K562 (cell line): ENCODE results near the gene PLCD1. TPM values are rescaled to one million over a fixed set of nuclear protein-coding genes. Genes with fewer than 3 reads are reported as not detected.

Source experiments
- ATAC-seq: fragments of 200-7000 bp; cut with Tn5 transposase; 3 replicates; pipeline ENCODE4 v1.9.1; 2020; ENCODE audit warnings: moderate library complexity
- BruUV-seq: library from RNA; stranded (reverse); fragments of 400-500 nt; replicated peaks from 2 replicates; lab custom pipeline; 2021; lab: Mats Ljungman, UMichigan
- CTCF ChIA-PET: fragments of 300-600 bp; formaldehyde crosslinking; extraction: SDS; loops from one replicate; lab custom pipeline; 2021; ENCODE audit warnings: low intra/inter-chr PET ratio; lab: Yijun Ruan, JAX
- POLR2A ChIA-PET: fragments of 300-600, 350-650 bp; sonication (Branson Sonifier 250); formaldehyde crosslinking; extraction: SDS; loops from one replicate; lab custom pipeline; 2021; ENCODE audit warnings: antibody characterized with exemption, inconsistent platforms; lab: Yijun Ruan, JAX
- DNase-seq, 4 experiments: peaks; one replicate each; pipeline versions ENCODE4 v3.0.0 to v3.0.0-alpha.2; 2011 to 2018; ENCODE audit warnings: low spot score in 3 of 4, mixed read lengths in 3 of 4; ENCODE audit errors: extremely low read depth in 1 of 4
- FAIRE-seq: peaks from 2 replicates; lab custom pipeline; 2011; peaks lifted over from hg19 to GRCh38; lab: Jason Lieb, UNC
- H2AFZ ChIP-seq: 2 replicates; pipeline ENCODE4 v1.6.0; 2011; ENCODE audit warnings: low read depth, low read length, control low read depth, inconsistent platforms
- H3K27ac ChIP-seq: fragments of 200-600 bp; 3 replicates; pipeline ENCODE4 v1.8.0; 2011; ENCODE audit warnings: low read depth, mild to moderate bottlenecking, control low read depth, inconsistent platforms, low read length, moderate library complexity, mixed read lengths; ENCODE audit errors: extremely low read depth
- H3K27me3 ChIP-seq, 2 experiments: fragments of 300-600 bp in 1 of 2; 2 replicates in 1 of 2; 3 replicates in 1 of 2; pipeline versions ENCODE4 v1.6.0 to v1.8.0; 2011; ENCODE audit warnings: inconsistent platforms in 2 of 2, low read length in 2 of 2, mild to moderate bottlenecking in 1 of 2, mixed read lengths in 1 of 2, moderate library complexity in 1 of 2; ENCODE audit not compliant: control insufficient read depth in 2 of 2, insufficient read depth in 2 of 2
- H3K36me3 ChIP-seq: fragments of 300-600 bp; 3 replicates; pipeline ENCODE4 v1.8.0; 2011; ENCODE audit warnings: mild to moderate bottlenecking, low read length, inconsistent platforms; ENCODE audit not compliant: control insufficient read depth, insufficient read depth
- H3K4me1 ChIP-seq, 2 experiments: fragments of 200-600 bp in 1 of 2; replicated peaks in 1 of 2; 2 replicates in 1 of 2; 3 replicates in 1 of 2; pipeline versions ENCODE4 v1.5.1 to v1.8.0; 2011; ENCODE audit warnings: inconsistent platforms in 2 of 2, low read length in 2 of 2, mild to moderate bottlenecking in 1 of 2, mixed read lengths in 1 of 2, moderate library complexity in 1 of 2; ENCODE audit not compliant: control insufficient read depth in 2 of 2, insufficient read depth in 2 of 2
- H3K4me2 ChIP-seq: 2 replicates; pipeline ENCODE4 v1.6.1; 2011; ENCODE audit warnings: low read length, control low read depth, inconsistent platforms, mixed read lengths; ENCODE audit not compliant: insufficient read depth
- H3K4me3 ChIP-seq: fragments of 200-600 bp; sonication (generic), shearing (Covaris generic); 2 replicates; pipeline ENCODE4 v1.5.1; 2016; ENCODE audit warnings: control low read depth, inconsistent platforms
- H3K79me2 ChIP-seq: fragments of 200-600 bp; 3 replicates; pipeline ENCODE4 v1.8.0; 2011; ENCODE audit warnings: low read length, inconsistent platforms; ENCODE audit not compliant: control insufficient read depth, insufficient read depth
- H3K9ac ChIP-seq, 2 experiments: 2 replicates each; pipeline versions ENCODE4 v1.6.0 to v1.6.1; 2011; ENCODE audit warnings: low read depth in 2 of 2, low read length in 2 of 2, control low read depth in 1 of 2, inconsistent platforms in 1 of 2, mild to moderate bottlenecking in 1 of 2, mixed read lengths in 1 of 2; ENCODE audit not compliant: insufficient read depth in 1 of 2
- H3K9me1 ChIP-seq: one replicate; pipeline ENCODE4 v1.6.0; 2011; ENCODE audit warnings: inconsistent platforms, mild to moderate bottlenecking, low read length, moderate library complexity; ENCODE audit not compliant: control insufficient read depth, insufficient read depth
- H3K9me3 ChIP-seq: replicated peaks from 2 replicates; pipeline ENCODE4 v1.5.1; 2011; ENCODE audit warnings: low read depth, low read length, inconsistent platforms; ENCODE audit not compliant: control insufficient read depth, insufficient read depth
- H4K20me1 ChIP-seq: replicated peaks from 2 replicates; pipeline ENCODE4 v1.6.1; 2011; ENCODE audit warnings: low read length, inconsistent platforms, mixed read lengths; ENCODE audit not compliant: control insufficient read depth, insufficient read depth
- CBX5 ChIP-seq: IDR thresholded peaks from 2 replicates; pipeline ENCODE4 v1.6.1; 2014; ENCODE audit warnings: low read depth, borderline replicate concordance
- CCNT2 ChIP-seq: IDR thresholded peaks from 2 replicates; pipeline ENCODE4 v1.6.1; 2011; ENCODE audit warnings: borderline replicate concordance, low read depth, mild to moderate bottlenecking, moderate library complexity, mixed read lengths, low read length; ENCODE audit not compliant: insufficient read length; ENCODE audit errors: extremely low read depth
- FOXP1 ChIP-seq: sonication (generic); formaldehyde crosslinking; IDR thresholded peaks from 2 replicates; pipeline ENCODE4 v1.8.0; 2022; ENCODE audit warnings: mild to moderate bottlenecking, missing genetic modification reagents
- GATA2 ChIP-seq: sonication (generic); formaldehyde crosslinking; IDR thresholded peaks from 2 replicates; pipeline ENCODE4 v1.4.0; 2020; ENCODE audit warnings: mild to moderate bottlenecking, missing genetic modification reagents
- HMGN3 ChIP-seq: IDR thresholded peaks from 2 replicates; pipeline ENCODE4 v1.6.1; 2011; ENCODE audit warnings: borderline replicate concordance, low read depth, mild to moderate bottlenecking, mixed read lengths, low read length; ENCODE audit not compliant: insufficient read length; ENCODE audit errors: extremely low read depth
- IFI16 ChIP-seq: fragments of 250-450 bp; sonication (Bioruptor Pico); IDR thresholded peaks from 2 replicates; pipeline ENCODE4 v2.1.2; 2022; ENCODE audit warnings: mild to moderate bottlenecking, inconsistent platforms
- NONO ChIP-seq, 2 experiments: fragments of 200-400 bp in 1 of 2; fragments of 450-650 bp in 1 of 2; formaldehyde crosslinking in 1 of 2; IDR thresholded peaks; 2 replicates each; pipeline ENCODE4 v1.6.1; 2017; ENCODE audit warnings: low read depth in 2 of 2, mild to moderate bottlenecking in 2 of 2, moderate library complexity in 2 of 2, low read length in 1 of 2
- NR4A1 ChIP-seq, 2 experiments: fragments of 250-450 bp in 1 of 2; fragments of 450-650 bp in 1 of 2; sonication (Bioruptor Pico) in 1 of 2; IDR thresholded peaks; 2 replicates each; pipeline versions ENCODE4 v1.4.0 to v1.6.1; 2016 to 2020; ENCODE audit warnings: mild to moderate bottlenecking in 2 of 2, missing compliant biosample characterization in 1 of 2, missing genetic modification characterization in 1 of 2, moderate library complexity in 1 of 2
- NUFIP1 ChIP-seq: fragments of 450-650 bp; IDR thresholded peaks from 2 replicates; pipeline ENCODE4 v1.6.1; 2018; ENCODE audit not compliant: partially characterized antibody
- POLR2AphosphoS2 ChIP-seq: IDR thresholded peaks from 2 replicates; pipeline ENCODE4 v1.6.1; 2012; ENCODE audit warnings: low read length, improper control_type of control experiment
- POLR2G ChIP-seq: fragments of 200-400 bp; formaldehyde crosslinking; IDR thresholded peaks from 2 replicates; pipeline ENCODE4 v1.6.1; 2017; ENCODE audit warnings: low read depth, mild to moderate bottlenecking, antibody characterized with exemption, low read length, moderate library complexity
- SAFB2 ChIP-seq: fragments of 200-400 bp; formaldehyde crosslinking; IDR thresholded peaks from 2 replicates; pipeline ENCODE4 v1.6.1; 2018; ENCODE audit warnings: borderline replicate concordance, low read length, low read depth, moderate library complexity; ENCODE audit not compliant: severe bottlenecking
- SIX5 ChIP-seq, 2 experiments: IDR thresholded peaks; 2 replicates each; pipeline ENCODE4 v1.6.1; 2011; ENCODE audit warnings: low read length in 2 of 2, borderline replicate concordance in 1 of 2, low read depth in 1 of 2, mild to moderate bottlenecking in 1 of 2, moderate library complexity in 1 of 2; ENCODE audit not compliant: insufficient read depth in 1 of 2
- SMAD1 ChIP-seq: fragments of 150-350 bp; IDR thresholded peaks from 2 replicates; pipeline ENCODE4 v1.6.1; 2014; ENCODE audit warnings: low read length, low read depth; ENCODE audit not compliant: partially characterized antibody
- THRAP3 ChIP-seq: fragments of 450-650 bp; IDR thresholded peaks from 2 replicates; pipeline ENCODE4 v1.6.1; 2016; ENCODE audit warnings: mild to moderate bottlenecking, inconsistent platforms, borderline replicate concordance
- ZNF23 ChIP-seq: fragments of 250-450 bp; sonication (Bioruptor Pico); IDR thresholded peaks from 2 replicates; pipeline ENCODE4 v1.4.0; 2020; ENCODE audit warnings: mild to moderate bottlenecking
- ZNF274 ChIP-seq: IDR thresholded peaks from 2 replicates; pipeline ENCODE4 v1.6.1; 2011; ENCODE audit warnings: low read depth, mild to moderate bottlenecking, low read length, moderate library complexity, borderline replicate concordance
- ZNF41 ChIP-seq: fragments of 250-450 bp; sonication (Bioruptor Pico); conservative IDR thresholded peaks from 2 replicates; pipeline ENCODE4 v1.4.0; 2020; ENCODE audit warnings: mild to moderate bottlenecking
- WGBS: fragments of 100-300 bp; shearing (Covaris generic); methylation state at CpG from one replicate; pipeline ENCODE4 v1.1.6; 2016; ENCODE audit warnings: low coverage, mixed read lengths; ENCODE audit not compliant: insufficient coverage; ENCODE audit errors: missing lambda C conversion rate; 5-methylcytosine and 5-hydroxymethylcytosine counted together
- in situ Hi-C: fragments of 300-500 bp; cut with MboI; formaldehyde crosslinking; loops from 4 replicates; pipeline ENCODE4 v1.15.0; 2018; ENCODE audit warnings: inconsistent platforms, mixed read lengths
- intact Hi-C: fragments of 100-400 bp; cut with micrococcal nuclease; formaldehyde crosslinking; loops from 2 replicates; pipeline ENCODE4 v1.14.2; 2022
- polyA plus RNA-seq, 8 experiments: library from polyadenylated mRNA; depleted of rRNA in 4 of 8; stranded (reverse) in 5 of 8; unstranded in 3 of 8; fragments of >200 nt; fragmentation: Nextera tagmentation in 2 of 8; fragmentation: Illumina TruSeq in 1 of 8; extraction: Ambion mirVana in 2 of 8; extraction: Trizol in 1 of 8; gene quantifications; 2 replicates each; pipeline versions ENCODE4 v1.2.1 to v1.2.3, GENCODE V29; 2011 to 2014; ENCODE audit warnings: inconsistent platforms in 1 of 8, missing spikeins in 1 of 8
- total RNA-seq, 7 experiments: library from RNA; depleted of rRNA in 6 of 7; stranded (reverse); fragments of >200 nt in 6 of 7; fragmentation: Illumina TruSeq in 2 of 7; extraction: Trizol in 2 of 7; gene quantifications; 2 replicates each; pipeline versions ENCODE4 v1.2.1 to v1.2.3, GENCODE V29; 2011 to 2021; ENCODE audit warnings: low replicate concordance in 1 of 7
- TF ChIP-seq, protein P1 (sequence below): fragments of 450-650 bp; IDR thresholded peaks from 2 replicates; pipeline ENCODE4 v1.6.1; 2014; ENCODE audit warnings: low read depth, mild to moderate bottlenecking, moderate library complexity, borderline replicate concordance

The PLCD1 gene
- total and polyA plus RNA-seq, 9 of the 15 experiments (the other 6 are each of a cell fraction or from before 2014, with no cell fraction given): 5.4 to 209 (median 116) TPM

DNA sequence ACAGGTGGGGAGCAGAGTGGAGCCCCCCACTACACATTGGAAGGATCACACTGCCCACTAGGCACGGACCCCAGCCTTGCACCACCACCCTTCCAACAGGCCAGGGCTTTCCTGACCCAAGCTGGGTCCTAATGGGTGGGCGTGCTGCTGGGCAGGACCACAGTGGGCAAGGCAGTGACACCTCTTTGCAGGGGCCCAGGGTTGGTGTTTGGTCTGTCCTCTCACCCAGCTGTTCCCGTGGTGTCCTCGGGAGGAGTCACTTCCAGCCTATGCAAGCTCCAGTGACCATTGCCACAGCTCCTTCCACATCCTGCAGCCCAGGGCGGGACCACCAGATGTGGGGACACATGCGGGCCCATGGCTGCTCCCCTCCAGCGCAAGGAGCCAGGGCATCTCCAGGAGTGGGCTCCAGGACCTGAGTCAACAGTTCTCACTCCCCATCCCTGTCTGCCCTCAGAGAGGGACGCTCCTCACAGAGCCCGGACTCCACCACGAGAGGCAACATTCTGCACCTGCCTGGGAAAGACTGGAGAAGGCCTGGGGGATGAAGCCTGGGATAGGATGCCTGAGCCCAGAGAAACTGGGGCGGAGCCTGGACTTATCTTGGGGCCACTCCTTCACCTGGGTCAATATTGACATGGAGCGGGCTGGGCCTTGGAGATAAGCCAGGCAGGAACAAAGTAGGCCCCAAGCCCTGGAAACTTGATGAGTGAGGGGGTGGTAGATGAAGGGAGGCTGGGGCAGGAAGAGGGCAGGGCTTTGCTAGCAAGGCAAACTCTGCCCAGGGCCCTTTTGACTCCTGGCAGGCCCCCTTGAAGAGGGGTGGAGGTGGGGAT lies 42.7 kb downstream of the PLCD1 start:
- POLR2A ChIA-PET: interaction anchor here (0.5 to 2.0 kb wide), 4 partner anchors 13 to 1102 kb away, joined by 3 to 9 read pairs (median 3); no protein-coding TSS in a partner anchor
- Histone ChIP-seq H3K4me1 (peaks cover 47 to 52% of the 10 kb centered on the region in 2 experiments), H3K27ac (peak overlapping the region; percentile 91), H3K27me3 (no peaks in the 10 kb centered on the region), H4K20me1 (no peaks in the 10 kb centered on the region), H3K4me3 (no peak overlapping the region; the same call in 1 of the 2 replicates), H3K4me2 (peak overlapping the region; percentile 71), H3K36me3 (no peaks in the 10 kb centered on the region), H3K9me1 (no peaks in the 10 kb centered on the region), H3K79me2 (no peaks in the 10 kb centered on the region), H2AFZ (peak overlapping the region; percentile 29; the same call in 1 of the 2 replicates), H3K9ac (peak overlapping the region; percentile 67 to 88; a peak in 3 of 4 replicates), H3K9me3 (no peaks in the 10 kb centered on the region)
- DNase-seq: peak; percentile 98 to 99 (median 98)
- in situ Hi-C loops (no loop called here), intact Hi-C loops (no loop called here)
- no TSS peak for BruUV-seq
- FAIRE-seq: peak; percentile 99
- peak; percentile 89 for ATAC-seq
- CTCF ChIA-PET: interaction anchor here (0.9 kb wide), 1 partner anchor 15 kb away, joined by 3 read pairs; no protein-coding TSS in a partner anchor
- WGBS: 21% methylated on average over 12 of the region's 12 CpGs
- TF ChIP-seq THRAP3 (no peak), GATA2 (CRISPR knock-in tag) (peak; percentile 100), SMAD1 (peak; percentile 97), SIX5 (IDR thresholded peaks at IDR 0.05; ENCODE audit: borderline replicate concordance in 1 of 2, insufficient read depth in 1 of 2, low read depth in 1 of 2, low read length in 2 of 2) (no peak), CCNT2 (peak; percentile 98), NONO (IDR thresholded peaks at IDR 0.05; ENCODE audit: low read depth in 2 of 2, low read length in 1 of 2) (no peak), CBX5 (peak; percentile 79; the same call in 1 of the 2 replicates), NR4A1 (CRISPR knock-in tag; IDR thresholded peaks at IDR 0.05) (no peak), NR4A1 (tag; IDR thresholded peaks at IDR 0.05) (0 out of 2 replicates have a peak, but pooled peaks have one; percentile 44), SAFB2 (no peak), POLR2G (0 out of 2 replicates have a peak, but pooled peaks have one; percentile 11), HMGN3 (peak; percentile 97), ZNF41 (CRISPR knock-in tag) (0 out of 2 replicates have a peak, but pooled peaks have one; percentile 37), FOXP1 (peak; percentile 93; the same call in 1 of the 2 replicates), ZNF274 (no peak), NUFIP1 (no peak), POLR2AphosphoS2 (no peak), ZNF23 (CRISPR knock-in tag) (no peak), IFI16 (CRISPR knock-in tag) (no peak)
- TF ChIP-seq, protein P1, sequence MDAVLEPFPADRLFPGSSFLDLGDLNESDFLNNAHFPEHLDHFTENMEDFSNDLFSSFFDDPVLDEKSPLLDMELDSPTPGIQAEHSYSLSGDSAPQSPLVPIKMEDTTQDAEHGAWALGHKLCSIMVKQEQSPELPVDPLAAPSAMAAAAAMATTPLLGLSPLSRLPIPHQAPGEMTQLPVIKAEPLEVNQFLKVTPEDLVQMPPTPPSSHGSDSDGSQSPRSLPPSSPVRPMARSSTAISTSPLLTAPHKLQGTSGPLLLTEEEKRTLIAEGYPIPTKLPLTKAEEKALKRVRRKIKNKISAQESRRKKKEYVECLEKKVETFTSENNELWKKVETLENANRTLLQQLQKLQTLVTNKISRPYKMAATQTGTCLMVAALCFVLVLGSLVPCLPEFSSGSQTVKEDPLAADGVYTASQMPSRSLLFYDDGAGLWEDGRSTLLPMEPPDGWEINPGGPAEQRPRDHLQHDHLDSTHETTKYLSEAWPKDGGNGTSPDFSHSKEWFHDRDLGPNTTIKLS: no peak; the same call in 1 of the 2 replicates
